OCI-LY3 (cell line): Measurements from ENCODE around the gene H2AZ2.

Experiments used
- H2AFZ ChIP-seq: fragments of 200-600, 300-600 bp; shearing (Covaris generic); 2 replicates; pipeline ENCODE4 v1.6.0; 2014; ENCODE audit warnings: antibody characterized with exemption, low read depth, low read length
- H3K27ac ChIP-seq: fragments of 200-600, 300-600 bp; sonication (generic); 2 replicates; pipeline ENCODE4 v1.5.1; 2014; ENCODE audit warnings: mild to moderate bottlenecking, low read length, moderate library complexity, mixed read lengths
- H3K27me3 ChIP-seq: fragments of 200-600, 300-600 bp; sonication (generic); 2 replicates; pipeline ENCODE4 v1.6.1; 2014; ENCODE audit warnings: low read depth, low read length, mixed read lengths
- H3K36me3 ChIP-seq: fragments of 200-600, 300-600 bp; sonication (generic); replicated peaks from 2 replicates; pipeline ENCODE3; 2014; ENCODE audit warnings: low read depth, low read length, mixed read lengths
- H3K4me1 ChIP-seq: fragments of 300-600, 200-600 bp; sonication (generic); 2 replicates; pipeline ENCODE4 v1.6.1; 2014; ENCODE audit warnings: low read length, mixed read lengths
- H3K4me2 ChIP-seq: fragments of 200-600, 300-600 bp; sonication (generic); 2 replicates; pipeline ENCODE4 v1.6.1; 2014; ENCODE audit warnings: low read length, mixed read lengths
- H3K4me3 ChIP-seq: fragments of 300-600, 200-600 bp; sonication (generic); 2 replicates; pipeline ENCODE4 v1.5.1; 2014; ENCODE audit warnings: antibody characterized with exemption, mild to moderate bottlenecking, low read length, moderate library complexity
- H3K79me2 ChIP-seq: fragments of 300-600, 200-600 bp; shearing (Covaris generic); 2 replicates; pipeline ENCODE4 v1.6.1; 2014; ENCODE audit warnings: mild to moderate bottlenecking, low read length, mixed read lengths
- H3K9ac ChIP-seq: fragments of 300-600, 200-600 bp; shearing (Covaris generic); 2 replicates; pipeline ENCODE4 v1.6.0; 2014; ENCODE audit warnings: mild to moderate bottlenecking, low read length, moderate library complexity
- H3K9me3 ChIP-seq: fragments of 200-600, 300-600 bp; shearing (Covaris generic); 2 replicates; pipeline ENCODE4 v1.6.1; 2014; ENCODE audit warnings: low read length, mixed read lengths; ENCODE audit not compliant: insufficient read depth
- H4K20me1 ChIP-seq: fragments of 200-600, 300-600 bp; sonication (generic); 2 replicates; pipeline ENCODE4 v1.6.1; 2016; ENCODE audit warnings: low read length, mixed read lengths; ENCODE audit not compliant: insufficient read depth
- CTCF ChIP-seq: fragments of 200-600, 300-600 bp; sonication (generic); IDR thresholded peaks from 2 replicates; pipeline ENCODE4 v1.5.1; 2014; ENCODE audit warnings: antibody characterized with exemption, low read length, low read depth
- EZH2phosphoT487 ChIP-seq: fragments of 200-600 bp; shearing (Covaris generic); IDR thresholded peaks from 2 replicates; pipeline ENCODE4 v1.6.1; 2018; ENCODE audit warnings: antibody characterized with exemption, mixed run types, low read depth

H2AZ2 gene

GRCh38 chr7:44847920-44848634 is at the start of gene H2AZ2:
Gene H2AZ2, minus strand, starts transcription at chr7:44848087. Its CDS starts 116 bp downstream, at chr7:44847971.
- peak within 1 kb of the TSS; percentile 86 for H3K4me3 ChIP-seq
- TF ChIP-seq EZH2phosphoT487 (no peak), CTCF (no peak)
- H3K79me2 ChIP-seq: peaks cover 52% of the 10 kb centered on the region
- H3K27me3 ChIP-seq: no peaks in the 10 kb centered on the region
- H3K36me3 ChIP-seq: peaks cover 4% of the 10 kb centered on the region
- peak within 1 kb of the TSS; percentile 20; the same call in 1 of the 2 replicates for H2AFZ ChIP-seq
- no peaks in the 10 kb centered on the region for H3K9me3 ChIP-seq
- H3K9ac ChIP-seq: peak within 1 kb of the TSS; percentile 89
- H3K4me2 ChIP-seq: peak within 1 kb of the TSS; percentile 85
- peaks cover 29% of the 10 kb centered on the region for H4K20me1 ChIP-seq
- peak within 1 kb of the TSS; percentile 78 for H3K27ac ChIP-seq
- peaks cover 15% of the 10 kb centered on the region for H3K4me1 ChIP-seq

- Histone ChIP-seq H3K36me3 (no peaks in the 10 kb centered on the region), H3K4me1 (peaks cover 6% of the 10 kb centered on the region), H3K9me3 (no peaks in the 10 kb centered on the region), H3K27ac (no peak overlapping the region), H3K79me2 (no peaks in the 10 kb centered on the region), H2AFZ (0 out of 2 replicates have a peak overlapping the region, but pooled peaks have one; percentile 6), H3K9ac (no peak overlapping the region), H3K4me2 (peak overlapping the region; percentile 1; the same call in 1 of the 2 replicates), H4K20me1 (no peaks in the 10 kb centered on the region), H3K27me3 (no peaks in the 10 kb centered on the region), H3K4me3 (no peak overlapping the region)
- TF ChIP-seq CTCF (no peak), EZH2phosphoT487 (no peak)
Observed at GRCh38 chr7:44897309-44897708, 49.4 kb upstream of the H2AZ2 start.

- Histone ChIP-seq H3K79me2 (no peaks in the 10 kb centered on the region), H3K36me3 (no peaks in the 10 kb centered on the region), H3K27me3 (no peaks in the 10 kb centered on the region), H3K9me3 (no peaks in the 10 kb centered on the region), H2AFZ (no peak overlapping the region), H3K4me1 (peaks cover 6% of the 10 kb centered on the region), H4K20me1 (no peaks in the 10 kb centered on the region), H3K9ac (no peak overlapping the region), H3K4me2 (no peak overlapping the region), H3K4me3 (no peak overlapping the region), H3K27ac (no peak overlapping the region)
- TF ChIP-seq CTCF (no peak), EZH2phosphoT487 (no peak)
Observed at GRCh38 chr7:44894888-44895580, 47.1 kb upstream of the H2AZ2 start.

- Histone ChIP-seq H3K9ac (no peak overlapping the region), H4K20me1 (no peaks in the 10 kb centered on the region), H3K4me3 (no peak overlapping the region), H3K36me3 (no peaks in the 10 kb centered on the region), H3K4me1 (peaks cover 6% of the 10 kb centered on the region), H3K4me2 (no peak overlapping the region), H3K27me3 (no peaks in the 10 kb centered on the region), H3K27ac (no peak overlapping the region), H3K79me2 (no peaks in the 10 kb centered on the region), H3K9me3 (no peaks in the 10 kb centered on the region), H2AFZ (no peak overlapping the region; the same call in 1 of the 2 replicates)
- TF ChIP-seq EZH2phosphoT487: no peak
- no peak for TF ChIP-seq CTCF
Observed at GRCh38 chr7:44893710-44894234, 45.9 kb upstream of the H2AZ2 start.
